ENCODE data around the gene BANK1.

GRCh38 chr4:101952985-101953384, 162.5 kb downstream of the BANK1 start:
- TF ChIP-seq CTCF (IDR thresholded peaks at IDR 0.05; ENCODE audit: low read length) (no peak), EZH2 (IDR thresholded peaks at IDR 0.05; ENCODE audit: borderline replicate concordance, low read length) (no peak)

All from OCI-LY1 (cell line).